ENCODE results near the gene AFAP1L2.

Gene AFAP1L2

GRCh38 chr10:114389426-114389825 lies 14.9 kb downstream of the AFAP1L2 start:
- DNase-seq = no peak

DNA sequence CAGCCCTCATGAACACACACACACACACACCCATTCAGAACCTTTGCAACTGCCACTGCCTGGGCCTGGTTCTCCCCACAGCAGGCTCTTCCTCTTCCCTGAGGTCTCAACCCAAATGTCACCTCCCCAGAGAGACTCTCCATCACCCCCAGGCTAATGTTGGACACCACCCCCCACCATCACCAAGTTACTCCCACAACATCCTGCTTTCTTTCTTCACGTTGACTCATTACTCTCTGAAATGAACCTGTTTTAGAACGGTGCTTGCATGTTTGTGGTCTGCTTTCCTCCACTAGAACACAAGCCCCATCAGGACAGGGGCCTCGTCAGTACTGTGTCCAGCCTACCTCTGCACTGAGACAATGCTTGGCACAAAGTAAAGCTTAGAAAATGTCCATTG lies 16.0 kb downstream of the AFAP1L2 start:
- DNase-seq = no peak

DNA sequence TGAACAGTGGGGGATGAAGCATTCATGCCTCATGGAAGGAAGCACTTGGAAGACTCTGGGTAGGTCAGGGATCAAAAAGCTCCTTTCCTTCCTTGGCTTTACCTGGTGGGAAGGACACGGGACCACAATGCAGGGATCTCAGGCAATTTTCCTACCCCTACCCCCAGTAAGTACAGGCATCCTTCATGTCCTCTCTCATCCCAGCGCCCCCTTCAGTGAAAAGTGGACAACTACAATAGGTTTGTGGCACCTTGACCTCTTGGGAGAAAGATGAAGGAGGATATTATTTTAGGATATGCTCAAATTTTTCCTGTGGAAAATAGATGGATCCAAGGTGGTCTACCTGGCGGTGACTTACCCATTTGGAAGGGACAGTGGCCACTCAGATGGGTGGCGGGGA lies 16.5 kb downstream of the AFAP1L2 start:
- no peak for DNase-seq

GRCh38 chr10:114386452-114386851 lies 17.9 kb downstream of the AFAP1L2 start:
- no peak for DNase-seq

- DNase-seq = no peak
Measured at GRCh38 chr10:114385557-114385956, 18.7 kb downstream of the AFAP1L2 start.

- no peak for DNase-seq
Measured at GRCh38 chr10:114384601-114385000, 19.7 kb downstream of the AFAP1L2 start.

- no peak for DNase-seq
Measured at GRCh38 chr10:114384181-114384580, 20.1 kb downstream of the AFAP1L2 start.

DNA sequence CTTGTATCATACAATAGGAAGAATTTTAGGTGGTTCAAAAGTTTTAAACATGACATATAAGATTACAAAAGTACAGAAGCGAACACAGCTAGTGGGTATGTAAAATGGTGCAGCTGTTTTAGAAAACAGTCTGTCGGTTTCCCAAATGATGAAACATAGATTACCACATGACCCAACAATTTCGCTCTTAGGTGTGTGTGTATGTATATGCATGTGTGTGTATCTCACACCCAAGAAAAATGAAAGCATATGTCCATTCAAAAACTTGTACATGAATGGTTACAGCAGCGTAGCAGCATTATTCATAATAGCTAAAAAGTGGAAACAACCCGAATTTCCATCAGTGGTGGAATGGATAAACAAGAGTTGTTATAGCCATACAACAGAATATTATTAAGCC lies 23.5 kb downstream of the AFAP1L2 start:
- no peak for DNase-seq

DNA sequence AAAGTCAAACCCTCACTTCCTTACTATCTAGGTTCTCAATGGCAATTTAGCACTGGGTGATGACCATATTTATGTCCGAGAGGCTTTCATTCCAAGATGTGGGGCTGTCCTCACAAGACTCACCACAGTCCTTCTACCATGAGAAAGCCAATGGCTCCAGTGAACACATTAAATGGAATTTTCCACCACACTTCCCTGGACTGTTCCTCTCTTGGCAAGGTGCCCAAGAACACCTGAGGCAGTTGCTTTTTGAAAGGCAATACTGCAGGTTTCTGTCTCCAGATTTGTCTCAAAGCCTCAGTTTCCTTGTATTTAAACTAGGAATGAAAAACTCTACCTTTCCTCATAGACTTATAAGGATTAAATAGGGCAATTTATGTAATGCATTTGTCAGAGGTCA lies 24.2 kb downstream of the AFAP1L2 start:
- DNase-seq = no peak

- DNase-seq = no peak
Measured at GRCh38 chr10:114379631-114380041, 24.7 kb downstream of the AFAP1L2 start.

- no peak for DNase-seq
Measured at GRCh38 chr10:114376523-114376922, 27.8 kb downstream of the AFAP1L2 start.

DNA sequence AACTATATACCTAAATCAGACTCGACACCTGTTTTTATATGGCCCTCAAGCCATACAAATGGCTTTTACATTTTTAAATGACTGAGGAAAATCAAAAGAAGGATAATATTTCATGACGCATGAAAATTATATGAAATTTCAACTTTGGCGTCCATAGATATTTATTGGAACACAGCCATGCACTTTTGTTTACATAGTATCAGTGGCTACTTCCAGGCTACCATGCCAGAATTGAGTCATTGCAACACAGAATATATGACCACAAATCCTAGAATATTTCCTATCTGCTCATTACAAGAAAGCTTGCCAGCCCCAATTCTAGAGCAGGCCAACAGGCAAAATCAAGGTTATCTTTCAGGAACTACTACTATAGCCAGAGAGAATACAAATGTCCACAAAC lies 29.3 kb downstream of the AFAP1L2 start:
- no peak for DNase-seq

- DNase-seq = no peak
Measured at GRCh38 chr10:114374053-114374791, 30.1 kb downstream of the AFAP1L2 start.

- no peak for DNase-seq
Measured at GRCh38 chr10:114373631-114374030, 30.7 kb downstream of the AFAP1L2 start.

DNA sequence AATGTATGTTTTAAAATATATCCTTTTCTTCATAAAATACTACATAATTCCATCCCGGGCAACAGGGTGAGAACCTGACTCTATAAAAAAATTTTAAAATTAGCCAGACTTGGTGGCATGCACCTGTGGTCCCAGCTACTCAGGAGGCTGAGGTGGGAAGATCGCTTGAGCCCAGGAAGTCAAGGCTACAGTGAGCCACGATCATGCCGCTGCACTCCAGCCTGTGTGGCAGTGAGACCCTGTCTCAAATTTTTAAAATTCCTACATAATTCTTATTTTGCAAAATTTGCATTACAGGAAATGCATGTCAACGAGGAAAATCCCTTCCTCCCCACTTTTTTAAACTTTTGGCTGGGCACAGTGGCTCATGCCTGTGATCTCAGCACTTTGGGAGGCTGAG lies 31.3 kb downstream of the AFAP1L2 start:
- no peak for DNase-seq

GRCh38 chr10:114372179-114372578 lies 32.1 kb downstream of the AFAP1L2 start:
- no peak for DNase-seq

- no peak for DNase-seq
Measured at GRCh38 chr10:114370966-114371365, 33.3 kb downstream of the AFAP1L2 start.

GRCh38 chr10:114370199-114370598 lies 34.1 kb downstream of the AFAP1L2 start:
- DNase-seq = no peak

DNA sequence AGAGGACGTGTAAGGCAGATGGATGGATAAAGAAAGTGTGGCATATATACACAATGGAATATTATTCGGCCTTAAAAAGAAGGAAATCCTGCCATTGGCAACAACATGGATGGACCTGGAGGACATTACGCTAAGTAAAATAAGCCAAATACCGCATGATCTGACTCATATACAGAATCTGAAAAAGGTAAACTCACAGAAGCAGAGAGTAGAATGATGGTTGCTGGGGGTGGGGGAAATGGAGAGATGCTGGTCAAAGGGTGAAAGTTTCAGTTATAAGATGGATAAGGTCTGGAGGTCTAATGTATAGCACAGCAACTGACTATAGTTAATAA lies 36.3 kb downstream of the AFAP1L2 start:
- DNase-seq = no peak

- no peak for DNase-seq
Measured at GRCh38 chr10:114367351-114368056, 36.8 kb downstream of the AFAP1L2 start.

DNA sequence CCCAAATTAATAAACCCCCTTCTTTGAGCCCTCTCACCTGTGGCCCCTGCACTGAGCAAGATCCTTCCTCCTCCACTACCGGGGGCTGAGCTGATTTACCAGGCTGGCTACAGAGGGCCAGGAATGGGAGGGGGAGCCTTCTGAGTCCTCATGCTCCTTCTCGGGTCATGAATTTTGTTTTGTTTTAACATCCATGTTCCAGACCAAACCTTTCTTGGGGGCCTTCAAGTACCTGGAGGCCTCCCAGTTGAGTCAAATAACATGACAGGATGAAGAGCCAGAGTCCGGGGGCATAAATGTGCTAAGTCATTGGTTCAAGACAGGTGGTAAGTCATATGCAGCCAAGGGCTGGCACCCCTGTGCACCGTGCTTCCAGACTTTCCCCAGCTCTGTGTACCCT lies 39.6 kb downstream of the AFAP1L2 start:
- no peak for DNase-seq

GRCh38 chr10:114363745-114364454 lies 40.4 kb downstream of the AFAP1L2 start:
- no peak for DNase-seq

DNA sequence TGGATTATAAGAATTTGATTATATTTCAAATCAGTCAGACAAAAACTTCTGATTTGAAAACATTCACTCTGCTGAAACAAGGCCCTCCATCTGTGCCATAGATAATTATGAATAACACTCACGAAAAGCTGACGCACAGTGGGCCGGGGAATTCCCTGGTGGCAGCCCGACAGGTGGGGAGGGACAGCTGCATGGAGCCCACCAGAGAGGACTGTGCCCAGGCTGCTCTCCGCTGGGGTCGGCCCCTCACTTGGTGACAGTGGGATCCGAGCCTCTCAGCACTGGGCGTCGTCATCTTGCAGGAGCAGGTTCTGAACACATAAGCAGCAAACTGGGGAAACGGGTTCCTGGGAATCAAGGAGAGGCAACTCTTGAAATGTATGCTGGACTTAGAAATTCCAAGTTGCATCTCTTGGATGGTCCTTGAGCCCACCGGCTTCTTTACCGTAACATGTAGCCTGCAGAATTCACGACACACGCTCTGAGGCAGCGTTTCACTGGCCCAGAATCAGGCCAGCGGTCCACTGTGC lies 41.4 kb downstream of the AFAP1L2 start:
- no peak for DNase-seq

GRCh38 chr10:114359953-114360345 lies 44.4 kb downstream of the AFAP1L2 start:
- DNase-seq = no peak

All from stimulated activated naive CD4-positive, alpha-beta T cell (primary cell).